HepG2 (cell line): ENCODE data around the gene RAB22A. TPM values are rescaled to one million over a fixed set of nuclear protein-coding genes. Genes with fewer than 3 reads are reported as not detected.
A peak's percentile ranks its signal among the peaks of the same experiment; 100 is the strongest.

Experiments used
- ATAC-seq: fragments of 200-7000 bp; cut with Tn5 transposase; 3 replicates; pipeline ENCODE4 v1.9.1; 2020; ENCODE audit warnings: mild to moderate bottlenecking, moderate library complexity
- BruUV-seq: library from RNA; stranded (reverse); fragments of 400-500 nt; replicated peaks from 2 replicates; lab custom pipeline; 2021; lab: Mats Ljungman, UMichigan
- CTCF ChIA-PET: fragments of 300-600 bp; formaldehyde crosslinking; extraction: SDS; loops from one replicate; lab custom pipeline; 2021; ENCODE audit warnings: low total read pairs, inconsistent platforms, low intra/inter-chr PET ratio; lab: Yijun Ruan, JAX
- POLR2A ChIA-PET: fragments of 350-600 bp; sonication (Branson Sonifier 250); formaldehyde crosslinking; loops from one replicate; lab custom pipeline; 2020; ENCODE audit warnings: antibody characterized with exemption, inconsistent platforms; lab: Yijun Ruan, JAX
- DNase-seq: peaks from one replicate; pipeline ENCODE4 v3.0.0-alpha.2; 2015; ENCODE audit warnings: low spot score
- FAIRE-seq: peaks from 3 replicates; lab custom pipeline; 2011; peaks lifted over from hg19 to GRCh38; lab: Jason Lieb, UNC
- H2AFZ ChIP-seq: one replicate; pipeline ENCODE4 v1.6.1; 2011; ENCODE audit warnings: low read length, inconsistent platforms
- H3K27ac ChIP-seq: fragments of 300-600 bp; 3 replicates; pipeline ENCODE4 v1.8.0; 2011; ENCODE audit warnings: mixed run types, mild to moderate bottlenecking, mixed read lengths, low read length, inconsistent platforms; ENCODE audit not compliant: insufficient read depth; ENCODE audit errors: extremely low read length
- H3K27me3 ChIP-seq, 2 experiments: fragments of 200-600 bp in 1 of 2; 2 replicates in 1 of 2; 3 replicates in 1 of 2; pipeline versions ENCODE4 v1.6.0 to v1.8.0; 2011; ENCODE audit warnings: low read length in 2 of 2, mild to moderate bottlenecking in 2 of 2, moderate library complexity in 2 of 2, inconsistent platforms in 1 of 2; ENCODE audit not compliant: insufficient read depth in 2 of 2, control insufficient read depth in 1 of 2
- H3K36me3 ChIP-seq, 2 experiments: fragments of 200-600 bp in 1 of 2; replicated peaks in 1 of 2; 2 replicates in 1 of 2; 3 replicates in 1 of 2; pipeline versions ENCODE4 v1.5.1 to v1.8.0; 2011; ENCODE audit warnings: low read length in 2 of 2, inconsistent platforms in 1 of 2; ENCODE audit not compliant: insufficient read depth in 2 of 2, control insufficient read depth in 1 of 2
- H3K4me1 ChIP-seq: 2 replicates; pipeline ENCODE4 v1.5.1; 2012; ENCODE audit warnings: low read length, inconsistent platforms; ENCODE audit not compliant: insufficient read depth
- H3K4me2 ChIP-seq: 2 replicates; pipeline ENCODE4 v1.6.0; 2011; ENCODE audit warnings: low read depth, low read length, inconsistent platforms
- H3K4me3 ChIP-seq, 3 experiments: fragments of 200-600 bp in 1 of 3; sonication (generic), shearing (Covaris generic) in 1 of 3; replicated peaks in 1 of 3; 2 replicates each; pipeline ENCODE4 v1.5.1; 2011 to 2016; ENCODE audit warnings: low read length in 3 of 3, inconsistent platforms in 2 of 3, low read depth in 2 of 3, mild to moderate bottlenecking in 2 of 3, control low read depth in 1 of 3, mixed read lengths in 1 of 3; ENCODE audit not compliant: insufficient read depth in 1 of 3
- H3K79me2 ChIP-seq: one replicate; pipeline ENCODE4 v1.6.1; 2011; ENCODE audit warnings: low read length, inconsistent platforms; ENCODE audit not compliant: insufficient read depth
- H3K9ac ChIP-seq: 2 replicates; pipeline ENCODE4 v1.6.0; 2011; ENCODE audit warnings: mild to moderate bottlenecking, low read depth, low read length, inconsistent platforms; ENCODE audit not compliant: insufficient read depth
- H3K9me3 ChIP-seq: 2 replicates; pipeline ENCODE4 v1.5.1; 2012; ENCODE audit warnings: mild to moderate bottlenecking, low read length
- H4K20me1 ChIP-seq: 2 replicates; pipeline ENCODE4 v1.6.0; 2011; ENCODE audit warnings: inconsistent platforms, mild to moderate bottlenecking, low read length, moderate library complexity; ENCODE audit not compliant: insufficient read depth
- BCL6 ChIP-seq: IDR thresholded peaks from 2 replicates; pipeline ENCODE4 v1.6.1; 2016; ENCODE audit warnings: missing genetic modification reagents, missing compliant biosample characterization
- DRAP1 ChIP-seq: IDR thresholded peaks from 2 replicates; pipeline ENCODE4 v1.6.1; 2016; ENCODE audit warnings: missing genetic modification reagents, missing compliant biosample characterization
- ELF3 ChIP-seq: IDR thresholded peaks from 2 replicates; pipeline ENCODE4 v1.6.1; 2016; ENCODE audit warnings: missing genetic modification reagents, missing compliant biosample characterization
- EP300 ChIP-seq, 3 experiments: sonication (generic) in 1 of 3; formaldehyde crosslinking in 1 of 3; IDR thresholded peaks; 2 replicates each; pipeline versions ENCODE4 v1.5.1 to v1.6.1; 2011 to 2020; ENCODE audit warnings: low read depth in 2 of 3, low read length in 2 of 3, borderline replicate concordance in 1 of 3, improper control_type of control experiment in 1 of 3, mild to moderate bottlenecking in 1 of 3, missing genetic modification reagents in 1 of 3, moderate library complexity in 1 of 3
- HDAC2 ChIP-seq: sonication (generic); formaldehyde crosslinking; IDR thresholded peaks from 2 replicates; pipeline ENCODE4 v1.4.0; 2020; ENCODE audit warnings: missing genetic modification reagents
- HMG20A ChIP-seq: IDR thresholded peaks from 2 replicates; pipeline ENCODE4 v1.6.1; 2016; ENCODE audit warnings: borderline replicate concordance
- KLF16 ChIP-seq, 2 experiments: sonication (generic) in 1 of 2; formaldehyde crosslinking in 1 of 2; IDR thresholded peaks; 2 replicates each; pipeline versions ENCODE4 v1.6.1 to v1.8.0; 2016 to 2023; ENCODE audit warnings: missing genetic modification reagents in 2 of 2, missing compliant biosample characterization in 1 of 2
- MED1 ChIP-seq: sonication (generic); formaldehyde crosslinking; IDR thresholded peaks from 2 replicates; pipeline ENCODE4 v1.4.0; 2020; ENCODE audit warnings: missing genetic modification reagents
- NCOA2 ChIP-seq: sonication (generic); formaldehyde crosslinking; IDR thresholded peaks from 2 replicates; pipeline ENCODE4 v1.8.0; 2022; ENCODE audit warnings: inconsistent platforms
- PITX1 ChIP-seq: sonication (generic); formaldehyde crosslinking; IDR thresholded peaks from 2 replicates; pipeline ENCODE4 v1.5.1; 2020; ENCODE audit warnings: mild to moderate bottlenecking, missing genetic modification reagents
- PPARG ChIP-seq: conservative IDR thresholded peaks from 2 replicates; pipeline ENCODE4 v1.6.1; 2016; ENCODE audit warnings: missing biosample characterization, missing genetic modification reagents
- RXRB ChIP-seq: IDR thresholded peaks from 2 replicates; pipeline ENCODE4 v1.6.1; 2016; ENCODE audit warnings: borderline replicate concordance, missing genetic modification reagents, missing compliant biosample characterization
- SAP130 ChIP-seq: IDR thresholded peaks from 2 replicates; pipeline ENCODE4 v1.6.1; 2016; ENCODE audit warnings: low read depth
- SP140L ChIP-seq: sonication (generic); formaldehyde crosslinking; IDR thresholded peaks from 2 replicates; pipeline ENCODE4 v1.4.0; 2020; ENCODE audit warnings: missing genetic modification reagents, borderline replicate concordance
- TBX2 ChIP-seq: sonication (generic); formaldehyde crosslinking; IDR thresholded peaks from 2 replicates; pipeline ENCODE4 v1.5.0; 2020; ENCODE audit warnings: missing genetic modification reagents, mild to moderate bottlenecking, borderline replicate concordance
- TMF1 ChIP-seq: sonication (generic); formaldehyde crosslinking; IDR thresholded peaks from 2 replicates; pipeline ENCODE4 v1.8.1; 2022; ENCODE audit warnings: low read depth, missing genetic modification reagents
- ZBTB34 ChIP-seq: sonication (generic); formaldehyde crosslinking; IDR thresholded peaks from 2 replicates; pipeline ENCODE4 v1.8.0; 2022; ENCODE audit warnings: mild to moderate bottlenecking, missing genetic modification reagents
- WGBS: methylation state at CpG from one replicate; pipeline ENCODE4 v1.1.6; 2017; ENCODE audit warnings: low lambda C conversion rate; 5-methylcytosine and 5-hydroxymethylcytosine counted together
- in situ Hi-C: cut with HindIII; loops from 2 replicates; pipeline ENCODE4 v1.10.0; 2017; ENCODE audit warnings: low pct_unique_long_range_greater_than_20kb; ENCODE audit not compliant: extremely low pct_ligation_motif_present
- intact Hi-C: fragments of 100-400 bp; cut with micrococcal nuclease; formaldehyde crosslinking; loops from one replicate; pipeline ENCODE4 v1.10.0; 2022; ENCODE audit not compliant: unreplicated experiment
- polyA plus RNA-seq, 8 experiments: library from polyadenylated mRNA; depleted of rRNA in 3 of 8; stranded (reverse) in 7 of 8; unstranded in 1 of 8; fragments of >200 nt; fragmentation: Illumina TruSeq in 4 of 8; extraction: Trizol in 4 of 8; gene quantifications; 2 replicates each; pipeline versions ENCODE4 v1.2.1 to v1.2.3, GENCODE V29; 2011 to 2016; ENCODE audit warnings: low read depth in 4 of 8, missing spikeins in 1 of 8, mixed read lengths in 1 of 8; ENCODE audit not compliant: insufficient read depth in 1 of 8
- total RNA-seq, 5 experiments: library from RNA; depleted of rRNA; stranded (reverse); fragments of >200 nt; fragmentation: Illumina TruSeq; extraction: Trizol; gene quantifications; 2 replicates each; pipeline ENCODE4 v1.2.3, GENCODE V29; 2016; ENCODE audit warnings: low read depth in 1 of 5
- TF ChIP-seq, protein P1 (sequence below): IDR thresholded peaks from 2 replicates; pipeline ENCODE4 v1.6.1; 2016; ENCODE audit warnings: mild to moderate bottlenecking
- TF ChIP-seq, protein P2 (sequence below): sonication (generic); IDR thresholded peaks from 2 replicates; pipeline ENCODE4 v1.6.1; 2016; ENCODE audit warnings: low read depth, borderline replicate concordance

Gene RAB22A
- total and polyA plus RNA-seq, 2 of the 13 experiments (the other 11 are each of a cell fraction or from before 2014, with no cell fraction given): 10.7 to 11.2 TPM

- TF ChIP-seq DRAP1 (no peak), ZBTB34 (CRISPR knock-in tag) (no peak)
- TF ChIP-seq, all 625 proteins: peak for 0
Observed at GRCh38 chr20:58394801-58395200, 85.3 kb downstream of the RAB22A start (continued).

- Histone ChIP-seq H4K20me1 (peaks cover 44% of the 10 kb centered on the region), H3K4me1 (peaks cover 62% of the 10 kb centered on the region), H3K4me2 (0 out of 2 replicates have a peak overlapping the region, but pooled peaks have one; percentile 1), H3K9me3 (no peaks in the 10 kb centered on the region), H2AFZ (no peak overlapping the region), H3K36me3 (peaks cover 8 to 20% of the 10 kb centered on the region in 2 experiments; a peak in 4 of 5 replicates), H3K27ac (no peak overlapping the region), H3K4me3 (no peak overlapping the region), H3K27me3 (no peaks in the 10 kb centered on the region), H3K79me2 (peaks cover 97% of the 10 kb centered on the region), H3K9ac (no peak overlapping the region)
- ATAC-seq: peak; percentile 76
- intact Hi-C loops (no loop called here), in situ Hi-C loops (no loop called here)
- peak; percentile 74 for DNase-seq
- WGBS: 86% methylated on average over 3 of the region's 3 CpGs
- ChIA-PET CTCF (no interaction called here), POLR2A (no interaction called here)
- FAIRE-seq: no peak
- BruUV-seq: no TSS peak
- TF ChIP-seq SAP130 (CRISPR knock-in tag) (peak; percentile 86), PITX1 (CRISPR knock-in tag) (peak; percentile 49; the same call in 1 of the 2 replicates), EP300 (IDR thresholded peaks at IDR 0.05; ENCODE audit: low read depth in 2 of 2, low read length in 2 of 2) (peak in 1 of 2 experiments; percentile 43; a peak in 1 of 4 replicates), EP300 (CRISPR knock-in tag; IDR thresholded peaks at IDR 0.05; ENCODE audit: borderline replicate concordance) (peak; percentile 66; the same call in 1 of the 2 replicates), HDAC2 (CRISPR knock-in tag) (peak; percentile 55), NCOA2 (peak; percentile 76), DRAP1 (peak; percentile 44; the same call in 1 of the 2 replicates), SP140L (CRISPR knock-in tag) (no peak), TBX2 (CRISPR knock-in tag) (peak; percentile 64; the same call in 1 of the 2 replicates), HMG20A (peak; percentile 41; the same call in 1 of the 2 replicates), TMF1 (CRISPR knock-in tag) (no peak), MED1 (0 out of 2 replicates have a peak, but pooled peaks have one; percentile 9), RXRB (0 out of 2 replicates have a peak, but pooled peaks have one; percentile 22), PPARG (no peak), BCL6 (peak; percentile 58; the same call in 1 of the 2 replicates), KLF16 (CRISPR knock-in tag; IDR thresholded peaks at IDR 0.05) (0 out of 4 replicates have a peak, but pooled peaks of 1 of the 2 experiments have one; percentile 28), ELF3 (peak; percentile 53; the same call in 1 of the 2 replicates)
- TF ChIP-seq, protein P1, sequence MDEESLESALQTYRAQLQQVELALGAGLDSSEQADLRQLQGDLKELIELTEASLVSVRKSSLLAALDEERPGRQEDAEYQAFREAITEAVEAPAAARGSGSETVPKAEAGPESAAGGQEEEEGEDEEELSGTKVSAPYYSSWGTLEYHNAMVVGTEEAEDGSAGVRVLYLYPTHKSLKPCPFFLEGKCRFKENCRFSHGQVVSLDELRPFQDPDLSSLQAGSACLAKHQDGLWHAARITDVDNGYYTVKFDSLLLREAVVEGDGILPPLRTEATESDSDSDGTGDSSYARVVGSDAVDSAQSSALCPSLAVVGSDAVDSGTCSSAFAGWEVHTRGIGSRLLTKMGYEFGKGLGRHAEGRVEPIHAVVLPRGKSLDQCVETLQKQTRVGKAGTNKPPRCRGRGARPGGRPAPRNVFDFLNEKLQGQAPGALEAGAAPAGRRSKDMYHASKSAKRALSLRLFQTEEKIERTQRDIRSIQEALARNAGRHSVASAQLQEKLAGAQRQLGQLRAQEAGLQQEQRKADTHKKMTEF (CRISPR knock-in tag): peak; percentile 58
- TF ChIP-seq, protein P2, sequence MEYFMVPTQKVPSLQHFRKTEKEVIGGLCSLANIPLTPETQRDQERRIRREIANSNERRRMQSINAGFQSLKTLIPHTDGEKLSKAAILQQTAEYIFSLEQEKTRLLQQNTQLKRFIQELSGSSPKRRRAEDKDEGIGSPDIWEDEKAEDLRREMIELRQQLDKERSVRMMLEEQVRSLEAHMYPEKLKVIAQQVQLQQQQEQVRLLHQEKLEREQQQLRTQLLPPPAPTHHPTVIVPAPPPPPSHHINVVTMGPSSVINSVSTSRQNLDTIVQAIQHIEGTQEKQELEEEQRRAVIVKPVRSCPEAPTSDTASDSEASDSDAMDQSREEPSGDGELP: peak; percentile 92
Observed at GRCh38 chr20:58395604-58396003, 86.1 kb downstream of the RAB22A start.
